Measurements from ENCODE around the gene METAP1D.

The METAP1D gene

DNA sequence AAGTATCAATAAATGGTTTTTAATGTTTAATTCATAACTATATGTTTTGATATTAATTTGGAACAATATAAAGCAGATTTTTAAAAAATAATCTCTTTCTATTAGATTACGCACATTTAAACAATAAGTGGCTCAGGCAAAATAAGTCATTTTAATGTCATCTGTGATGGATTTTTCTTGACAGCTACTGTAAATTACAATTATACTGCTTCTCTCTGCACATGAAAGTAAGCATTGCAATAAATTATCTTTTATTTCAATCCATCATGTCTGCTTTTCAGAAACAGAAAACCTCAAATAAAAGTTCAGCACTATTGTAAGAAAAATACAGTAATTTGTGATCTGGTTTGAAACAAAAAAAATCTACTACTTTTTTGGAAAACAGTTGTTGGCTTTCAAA lies 74.5 kb downstream of the METAP1D start:
- TF ChIP-seq, protein P1, sequence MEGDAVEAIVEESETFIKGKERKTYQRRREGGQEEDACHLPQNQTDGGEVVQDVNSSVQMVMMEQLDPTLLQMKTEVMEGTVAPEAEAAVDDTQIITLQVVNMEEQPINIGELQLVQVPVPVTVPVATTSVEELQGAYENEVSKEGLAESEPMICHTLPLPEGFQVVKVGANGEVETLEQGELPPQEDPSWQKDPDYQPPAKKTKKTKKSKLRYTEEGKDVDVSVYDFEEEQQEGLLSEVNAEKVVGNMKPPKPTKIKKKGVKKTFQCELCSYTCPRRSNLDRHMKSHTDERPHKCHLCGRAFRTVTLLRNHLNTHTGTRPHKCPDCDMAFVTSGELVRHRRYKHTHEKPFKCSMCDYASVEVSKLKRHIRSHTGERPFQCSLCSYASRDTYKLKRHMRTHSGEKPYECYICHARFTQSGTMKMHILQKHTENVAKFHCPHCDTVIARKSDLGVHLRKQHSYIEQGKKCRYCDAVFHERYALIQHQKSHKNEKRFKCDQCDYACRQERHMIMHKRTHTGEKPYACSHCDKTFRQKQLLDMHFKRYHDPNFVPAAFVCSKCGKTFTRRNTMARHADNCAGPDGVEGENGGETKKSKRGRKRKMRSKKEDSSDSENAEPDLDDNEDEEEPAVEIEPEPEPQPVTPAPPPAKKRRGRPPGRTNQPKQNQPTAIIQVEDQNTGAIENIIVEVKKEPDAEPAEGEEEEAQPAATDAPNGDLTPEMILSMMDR (IDR thresholded peaks at IDR 0.05; ENCODE audit: insufficient read depth, low read depth, low read length, missing control alignments), result no peak
- no peak overlapping the region for H3K4me3 ChIP-seq (ENCODE audit: low read length)
- no peak for DNase-seq (ENCODE audit: low read depth)

DNA sequence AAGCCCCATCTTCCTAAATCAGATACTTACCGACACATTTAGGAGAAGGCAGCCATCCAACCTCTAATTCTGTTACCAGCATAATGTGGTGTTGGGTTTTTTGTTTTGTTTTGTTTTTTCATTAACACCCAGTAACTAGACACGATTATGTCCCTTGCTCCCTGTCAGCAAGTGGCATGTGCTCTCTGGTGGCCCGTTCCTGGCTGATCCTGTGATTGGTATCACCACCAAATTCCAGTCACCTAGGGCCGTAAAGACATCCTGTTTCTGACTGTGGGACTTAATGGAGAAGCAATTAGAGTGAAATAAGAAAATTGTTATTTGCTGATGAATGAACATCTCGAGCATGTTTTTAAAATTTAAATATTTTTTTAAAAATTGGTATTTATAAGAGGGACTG lies 79.7 kb downstream of the METAP1D start:
- TF ChIP-seq, protein P1 (IDR thresholded peaks at IDR 0.05; ENCODE audit: insufficient read depth, low read depth, low read length, missing control alignments), result no peak
- no peak for DNase-seq (ENCODE audit: low read depth)
- no peak overlapping the region for H3K4me3 ChIP-seq (ENCODE audit: low read length)

DNA sequence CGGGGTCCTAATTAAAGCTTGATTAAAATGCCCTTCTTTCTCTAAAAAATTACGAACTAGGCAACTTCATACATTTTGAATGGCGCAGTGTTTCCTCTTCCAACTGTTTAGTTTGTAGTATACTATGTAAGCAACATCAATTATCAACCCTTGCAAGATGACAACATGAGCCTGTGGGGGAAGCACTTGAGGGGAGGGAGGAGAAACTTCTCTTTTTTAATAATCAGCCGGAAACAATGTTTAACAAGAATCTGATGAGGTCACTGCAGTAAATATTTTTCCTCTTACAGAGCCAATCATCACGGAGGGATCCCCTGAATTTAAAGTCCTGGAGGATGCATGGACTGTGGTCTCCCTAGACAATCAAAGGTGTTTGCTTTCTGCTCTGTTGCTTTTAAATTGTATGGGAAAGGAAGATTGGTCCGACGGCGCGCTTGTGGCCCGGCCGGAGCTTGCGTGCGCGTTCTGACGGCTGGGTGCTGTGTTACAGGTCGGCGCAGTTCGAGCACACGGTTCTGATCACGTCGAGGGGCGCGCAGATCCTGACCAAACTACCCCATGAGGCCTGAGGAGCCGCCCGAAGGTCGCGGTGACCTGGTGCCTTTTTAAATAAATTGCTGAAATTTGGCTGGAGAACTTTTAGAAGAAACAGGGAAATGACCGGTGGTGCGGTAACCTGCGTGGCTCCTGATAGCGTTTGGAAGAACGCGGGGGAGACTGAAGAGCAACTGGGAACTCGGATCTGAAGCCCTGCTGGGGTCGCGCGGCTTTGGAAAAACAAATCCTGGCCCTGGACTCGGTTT lies 80.3 kb downstream of the METAP1D start:
- DNase-seq (ENCODE audit: low read depth), result no peak
- TF ChIP-seq, protein P1 (IDR thresholded peaks at IDR 0.05; ENCODE audit: insufficient read depth, low read depth, low read length, missing control alignments), result no peak
- no peak overlapping the region for H3K4me3 ChIP-seq (ENCODE audit: low read length)

DNA sequence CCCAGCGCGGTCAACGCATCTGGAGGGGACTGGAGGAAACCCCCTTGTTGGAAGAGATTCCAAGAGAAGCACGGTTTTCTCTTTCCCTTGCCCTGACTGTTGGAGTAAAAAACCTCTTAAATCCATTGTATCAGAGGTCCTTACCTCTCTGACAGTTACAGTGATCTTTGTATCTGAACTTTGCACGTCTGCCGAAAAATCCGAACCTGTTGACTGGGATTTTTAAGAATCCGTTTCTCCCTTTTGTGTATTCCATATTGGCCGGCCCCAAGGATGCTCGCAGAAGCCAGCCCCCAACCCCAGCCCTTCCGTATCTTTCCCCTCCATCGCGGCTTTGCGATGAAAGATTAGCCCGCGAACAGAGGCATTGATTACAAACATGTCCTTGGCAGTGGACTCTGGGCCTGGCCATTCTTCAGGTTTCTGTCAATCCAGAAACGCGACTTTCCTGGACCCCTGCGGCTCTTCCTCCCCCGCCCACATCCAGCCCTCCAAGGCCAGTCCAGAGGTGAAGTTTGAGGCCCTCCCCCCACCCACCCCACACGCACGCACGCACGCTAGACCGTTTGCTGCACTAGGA lies 81.0 kb downstream of the METAP1D start:
- TF ChIP-seq, protein P1 (IDR thresholded peaks at IDR 0.05; ENCODE audit: insufficient read depth, low read depth, low read length, missing control alignments), result no peak
- no peak overlapping the region for H3K4me3 ChIP-seq (ENCODE audit: low read length)
- DNase-seq (ENCODE audit: low read depth), result no peak

DNA sequence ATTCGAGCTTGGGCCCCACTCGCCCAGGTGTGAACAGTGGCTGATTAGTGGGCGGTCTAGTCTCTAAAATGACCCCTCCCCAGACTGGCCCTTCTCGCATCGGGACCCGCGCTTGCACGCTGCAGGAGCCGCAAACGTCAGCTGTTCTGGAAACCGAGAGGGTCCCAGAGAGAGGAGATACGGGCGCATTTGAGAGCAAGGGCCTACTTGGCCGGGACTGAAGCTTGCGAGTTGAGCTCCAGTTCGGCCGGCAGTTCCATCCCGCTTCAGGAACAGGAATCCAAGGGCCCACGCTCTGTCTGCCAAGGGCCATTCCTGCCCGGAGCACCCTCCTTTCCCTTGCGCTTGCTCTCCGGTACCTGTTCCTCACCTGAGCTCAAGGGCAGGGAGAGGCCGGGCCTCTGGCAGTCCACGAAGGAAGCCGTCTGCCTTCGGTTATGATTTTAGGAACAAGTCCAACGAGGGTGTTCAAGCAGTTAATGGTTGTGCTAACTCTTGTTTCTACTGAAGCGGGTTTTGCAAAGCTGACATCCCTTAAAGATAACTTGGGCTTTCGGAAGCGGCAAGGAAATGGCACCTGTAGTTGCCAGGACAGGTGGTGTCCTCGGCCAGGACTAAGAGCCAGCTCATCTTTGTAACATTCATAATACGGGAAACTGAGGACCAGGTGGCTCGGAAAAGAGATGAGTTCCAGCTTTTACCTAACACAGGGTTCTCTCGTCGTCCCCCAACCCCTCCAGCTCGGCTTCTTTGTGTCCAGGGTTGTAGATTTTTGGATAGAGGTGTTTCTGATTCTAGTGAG lies 81.7 kb downstream of the METAP1D start:
- TF ChIP-seq, protein P1 (IDR thresholded peaks at IDR 0.05; ENCODE audit: insufficient read depth, low read depth, low read length, missing control alignments), result no peak
- no peak for DNase-seq (ENCODE audit: low read depth)
- no peak overlapping the region for H3K4me3 ChIP-seq (ENCODE audit: low read length)

DNA sequence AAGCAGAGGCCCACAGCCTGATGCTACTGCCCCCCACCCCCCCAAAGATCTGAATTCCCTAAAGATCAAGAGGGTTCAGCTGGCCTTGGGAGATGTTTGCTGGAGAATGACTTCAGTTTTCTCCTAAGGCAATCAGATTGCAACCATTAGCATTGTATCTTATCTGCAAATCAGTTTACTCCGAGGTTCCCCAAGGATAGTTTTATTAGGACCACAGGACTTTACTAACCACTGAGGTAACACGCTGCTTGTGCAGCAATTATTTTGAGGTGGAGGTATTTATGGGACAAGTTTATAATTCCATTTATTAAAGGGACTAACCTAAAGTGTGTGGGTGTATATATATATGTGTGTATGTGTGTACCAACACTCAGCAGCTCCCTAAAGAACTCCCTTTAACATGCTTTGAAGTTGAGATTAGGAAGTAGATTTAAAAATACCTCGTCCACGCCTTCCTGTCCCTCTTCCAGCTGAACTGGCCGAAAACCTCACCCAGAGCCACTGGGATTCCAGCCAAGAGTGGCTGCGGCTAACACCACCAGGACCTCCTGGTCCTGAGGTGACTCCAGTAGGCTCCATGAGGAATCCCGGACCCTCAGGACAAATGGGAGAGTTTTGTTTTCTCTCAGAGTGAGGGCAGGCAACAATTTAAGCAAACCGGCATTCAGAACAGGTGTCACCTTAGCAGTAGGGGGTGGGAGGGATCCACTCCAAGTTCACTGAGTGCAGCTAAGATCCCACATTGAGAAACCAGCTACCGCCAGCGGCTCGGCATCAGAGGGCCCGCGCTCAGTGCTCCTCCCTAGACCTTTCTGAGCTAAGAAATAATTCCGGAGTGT lies 82.6 kb downstream of the METAP1D start:
- TF ChIP-seq, protein P1 (IDR thresholded peaks at IDR 0.05; ENCODE audit: insufficient read depth, low read depth, low read length, missing control alignments), result no peak
- H3K4me3 ChIP-seq (ENCODE audit: low read length), result no peak overlapping the region
- no peak for DNase-seq (ENCODE audit: low read depth)
